Caco-2 (cell line): ENCODE data around the gene PHYHD1. TPM values are rescaled to one million over a fixed set of nuclear protein-coding genes. Genes with fewer than 3 reads are reported as not detected.

ENCODE experiments used
- BruUV-seq: library from RNA; stranded (reverse); fragments of 400-500 nt; replicated peaks from 2 replicates; lab custom pipeline; 2021; lab: Mats Ljungman, UMichigan
- CTCF ChIA-PET: fragments of 300-600 bp; sonication (Branson Sonifier 250); formaldehyde crosslinking; loops from one replicate; lab custom pipeline; 2022; ENCODE audit warnings: antibody characterized with exemption; lab: Charles Lee
- POLR2A ChIA-PET: fragments of 300-600 bp; sonication (Branson Sonifier 250); formaldehyde crosslinking; loops from one replicate; lab custom pipeline; 2022; ENCODE audit warnings: antibody characterized with exemption; lab: Charles Lee
- DNase-seq, 2 experiments: peaks; one replicate each; pipeline versions ENCODE4 v3.0.0 to v3.0.0-alpha.2; 2020 to 2022
- H3K27me3 ChIP-seq: replicated peaks from 2 replicates; pipeline ENCODE4 v1.6.0; 2011; ENCODE audit warnings: low read length; ENCODE audit not compliant: control insufficient read depth, insufficient read depth
- H3K36me3 ChIP-seq: 2 replicates; pipeline ENCODE4 v1.5.1; 2011; ENCODE audit warnings: low read length; ENCODE audit not compliant: control insufficient read depth, insufficient read depth
- H3K4me1 ChIP-seq: fragments of 250-450 bp; sonication (Bioruptor Pico); 2 replicates; pipeline ENCODE4 v1.5.1; 2020; ENCODE audit warnings: mild to moderate bottlenecking
- H3K4me3 ChIP-seq: 2 replicates; pipeline ENCODE4 v1.5.1; 2011; ENCODE audit warnings: low read depth, mild to moderate bottlenecking, control low read depth, low read length
- H3K9me3 ChIP-seq: fragments of 250-450 bp; sonication (Bioruptor Pico); 2 replicates; pipeline ENCODE4 v1.5.1; 2020; ENCODE audit warnings: mild to moderate bottlenecking, moderate library complexity
- H3K27ac Mint-ChIP-seq: one replicate; pipeline ENCODE4 v1.8.0; 2022; ENCODE audit warnings: mixed read lengths; ENCODE audit not compliant: unreplicated experiment
- H3K27me3 Mint-ChIP-seq: one replicate; pipeline ENCODE4 v1.8.0; 2022; ENCODE audit warnings: mixed read lengths; ENCODE audit not compliant: insufficient read depth, unreplicated experiment
- H3K36me3 Mint-ChIP-seq: one replicate; pipeline ENCODE4 v1.8.0; 2022; ENCODE audit warnings: mild to moderate bottlenecking, mixed read lengths; ENCODE audit not compliant: insufficient read depth, unreplicated experiment
- H3K4me1 Mint-ChIP-seq: one replicate; pipeline ENCODE4 v1.8.0; 2022; ENCODE audit warnings: low read depth, mixed read lengths; ENCODE audit not compliant: unreplicated experiment
- H3K4me3 Mint-ChIP-seq: one replicate; pipeline ENCODE4 v1.8.0; 2022; ENCODE audit warnings: mild to moderate bottlenecking, moderate library complexity, mixed read lengths; ENCODE audit not compliant: unreplicated experiment
- H3K9me3 Mint-ChIP-seq: one replicate; pipeline ENCODE4 v1.8.0; 2022; ENCODE audit warnings: mixed read lengths; ENCODE audit not compliant: unreplicated experiment
- CTCF ChIP-seq, 2 experiments: fragments of 200-600 bp in 1 of 2; IDR thresholded peaks; 1 replicate in 1 of 2; 2 replicates in 1 of 2; pipeline versions ENCODE4 v1.5.1 to v1.8.0; 2011 to 2022; ENCODE audit warnings: antibody characterized with exemption in 1 of 2, control low read depth in 1 of 2, inconsistent platforms in 1 of 2, low read depth in 1 of 2, low read length in 1 of 2, mild to moderate bottlenecking in 1 of 2, moderate library complexity in 1 of 2; ENCODE audit not compliant: insufficient read depth in 1 of 2, severe bottlenecking in 1 of 2, unreplicated experiment in 1 of 2
- intact Hi-C: fragments of 100-400 bp; cut with micrococcal nuclease; formaldehyde crosslinking; loops from one replicate; pipeline ENCODE4 v1.10.0; 2022; ENCODE audit not compliant: unreplicated experiment
- total RNA-seq: library from RNA; stranded (reverse); gene quantifications from 2 replicates; pipeline ENCODE4 v1.2.3, GENCODE V29; 2022

The PHYHD1 gene
- total RNA-seq, 1 experiment from 2014 or later: 0.59 TPM

- BruUV-seq: no TSS peak
- POLR2A ChIA-PET: no interaction called here
- Mint-ChIP-seq H3K27ac (no peak overlapping the region), H3K36me3 (peaks cover 46% of the 10 kb centered on the region), H3K4me3 (no peak overlapping the region), H3K4me1 (no peaks in the 10 kb centered on the region), H3K9me3 (no peaks in the 10 kb centered on the region), H3K27me3 (no peaks in the 10 kb centered on the region)
- no peak overlapping the region for H3K4me3 ChIP-seq
- intact Hi-C loops: no loop called here
- H3K9me3 ChIP-seq: no peaks in the 10 kb centered on the region
- CTCF ChIA-PET: no interaction called here
- DNase-seq: no peak
- H3K27me3 ChIP-seq: no peaks in the 10 kb centered on the region
- no peaks in the 10 kb centered on the region; the same call in 1 of the 2 replicates for H3K36me3 ChIP-seq
- TF ChIP-seq CTCF (IDR thresholded peaks at IDR 0.05; ENCODE audit: insufficient read depth in 1 of 2, low read depth in 1 of 2, low read length in 1 of 2, severe bottlenecking in 1 of 2, unreplicated experiment in 1 of 2): no peak
- no peaks in the 10 kb centered on the region for H3K4me1 ChIP-seq
Observed at GRCh38 chr9:128891321-128892220, 29.2 kb upstream of the PHYHD1 start.

GRCh38 chr9:128892221-128892921 is 28.4 kb upstream of the PHYHD1 start:
- H3K4me1 Mint-ChIP-seq: no peaks in the 10 kb centered on the region
- peaks cover 46% of the 10 kb centered on the region for H3K36me3 Mint-ChIP-seq
- Histone ChIP-seq H3K9me3 (no peaks in the 10 kb centered on the region), H3K27me3 (no peaks in the 10 kb centered on the region), H3K4me3 (no peak overlapping the region), H3K4me1 (no peaks in the 10 kb centered on the region), H3K36me3 (no peaks in the 10 kb centered on the region; the same call in 1 of the 2 replicates)
- H3K27me3 Mint-ChIP-seq: no peaks in the 10 kb centered on the region
- no peak for DNase-seq
- no TSS peak for BruUV-seq
- TF ChIP-seq CTCF (IDR thresholded peaks at IDR 0.05; ENCODE audit: insufficient read depth in 1 of 2, low read depth in 1 of 2, low read length in 1 of 2, severe bottlenecking in 1 of 2, unreplicated experiment in 1 of 2): no peak
- ChIA-PET CTCF (no interaction called here), POLR2A (no interaction called here)
- no peak overlapping the region for H3K27ac Mint-ChIP-seq
- intact Hi-C loops: no loop called here
- H3K4me3 Mint-ChIP-seq: no peak overlapping the region
- H3K9me3 Mint-ChIP-seq: no peaks in the 10 kb centered on the region

GRCh38 chr9:128893354-128893753 is 27.4 kb upstream of the PHYHD1 start:
- Histone ChIP-seq H3K9me3 (no peaks in the 10 kb centered on the region), H3K27me3 (no peaks in the 10 kb centered on the region), H3K36me3 (no peaks in the 10 kb centered on the region; the same call in 1 of the 2 replicates), H3K4me1 (no peaks in the 10 kb centered on the region), H3K4me3 (no peak overlapping the region)
- intact Hi-C loops: no loop called here
- H3K4me1 Mint-ChIP-seq: no peaks in the 10 kb centered on the region
- no peak overlapping the region for H3K4me3 Mint-ChIP-seq
- ChIA-PET CTCF (interaction anchor here (0.6 kb wide), 1 partner anchor 472 kb away, joined by 4 read pairs; the partner anchor contains the start of gene CERCAM), POLR2A (no interaction called here)
- no peak overlapping the region for H3K27ac Mint-ChIP-seq
- no peak for TF ChIP-seq CTCF (IDR thresholded peaks at IDR 0.05; ENCODE audit: insufficient read depth in 1 of 2, low read depth in 1 of 2, low read length in 1 of 2, severe bottlenecking in 1 of 2, unreplicated experiment in 1 of 2)
- H3K27me3 Mint-ChIP-seq: no peaks in the 10 kb centered on the region
- H3K36me3 Mint-ChIP-seq: peaks cover 42% of the 10 kb centered on the region
- H3K9me3 Mint-ChIP-seq: no peaks in the 10 kb centered on the region
- no TSS peak for BruUV-seq
- DNase-seq: no peak
